PC-9 (cell line): ENCODE results near the gene RPS3. TPM values are rescaled to one million over a fixed set of nuclear protein-coding genes. Genes with fewer than 3 reads are reported as not detected.
A peak's percentile ranks its signal among the peaks of the same experiment; 100 is the strongest.

Experiments used
- BruUV-seq: library from RNA; stranded (reverse); fragments of 400-500 nt; replicated peaks from 2 replicates; lab custom pipeline; 2021; lab: Mats Ljungman, UMichigan
- CTCF ChIA-PET: fragments of 300-600 bp; sonication (Branson Sonifier 250); formaldehyde crosslinking; loops from one replicate; lab custom pipeline; 2022; ENCODE audit warnings: antibody characterized with exemption; lab: Charles Lee
- POLR2A ChIA-PET: fragments of 300-600 bp; sonication (Branson Sonifier 250); formaldehyde crosslinking; loops from one replicate; lab custom pipeline; 2022; ENCODE audit warnings: antibody characterized with exemption; ENCODE audit not compliant: unreplicated experiment; lab: Charles Lee
- DNase-seq, 2 experiments: peaks; one replicate each; pipeline versions ENCODE4 v3.0.0 to v3.0.0-alpha.2; 2015 to 2022; ENCODE audit warnings: mixed read lengths in 1 of 2
- H2AFZ ChIP-seq: fragments of 200-600 bp; sonication (generic); 2 replicates; pipeline ENCODE4 v1.8.1; 2017; ENCODE audit warnings: antibody characterized with exemption
- H3F3A ChIP-seq: fragments of 200-600 bp; sonication (generic); 2 replicates; pipeline ENCODE4 v1.8.1; 2017; ENCODE audit warnings: antibody characterized with exemption, mild to moderate bottlenecking, low read depth; ENCODE audit not compliant: insufficient read depth
- H3K27ac ChIP-seq: fragments of 200-600 bp; sonication (generic); 2 replicates; pipeline ENCODE4 v1.6.1; 2016; ENCODE audit warnings: mixed run types
- H3K27me3 ChIP-seq: fragments of 200-600 bp; sonication (generic); 2 replicates; pipeline ENCODE4 v1.6.1; 2016; ENCODE audit warnings: low read depth, mixed run types; ENCODE audit not compliant: insufficient read depth
- H3K36me3 ChIP-seq: fragments of 200-600 bp; sonication (generic); 2 replicates; pipeline ENCODE4 v1.6.1; 2016; ENCODE audit warnings: low read depth, mixed run types
- H3K4me1 ChIP-seq: fragments of 200-600 bp; sonication (generic); replicated peaks from 2 replicates; pipeline ENCODE4 v1.6.1; 2016; ENCODE audit warnings: mixed run types; ENCODE audit not compliant: insufficient read depth
- H3K4me2 ChIP-seq: fragments of 200-600 bp; sonication (generic); 2 replicates; pipeline ENCODE4 v1.6.1; 2017; ENCODE audit warnings: mixed run types
- H3K4me3 ChIP-seq: fragments of 200-600 bp; sonication (generic); 2 replicates; pipeline ENCODE4 v1.6.1; 2016; ENCODE audit warnings: mixed run types
- H3K79me2 ChIP-seq: fragments of 200-600 bp; sonication (generic); 2 replicates; pipeline ENCODE4 v1.6.1; 2017; ENCODE audit warnings: low read depth, mixed run types
- H3K9me2 ChIP-seq: fragments of 200-600 bp; sonication (generic); 2 replicates; pipeline ENCODE4 v1.8.1; 2017; ENCODE audit warnings: mild to moderate bottlenecking; ENCODE audit not compliant: insufficient read depth
- H3K9me3 ChIP-seq: fragments of 200-600 bp; sonication (generic); 2 replicates; pipeline ENCODE4 v1.8.1; 2016; ENCODE audit warnings: low read depth; ENCODE audit not compliant: insufficient read depth
- H4K20me1 ChIP-seq: fragments of 200-600 bp; sonication (generic); 2 replicates; pipeline ENCODE4 v1.8.1; 2017; ENCODE audit not compliant: insufficient read depth
- CTCF ChIP-seq: fragments of 200-600 bp; sonication (generic); conservative IDR thresholded peaks from 2 replicates; pipeline ENCODE4 v1.6.1; 2017; ENCODE audit warnings: mixed run types, antibody characterized with exemption, mild to moderate bottlenecking, moderate library complexity
- EZH2 ChIP-seq: fragments of 200-600 bp; sonication (generic); IDR thresholded peaks from 2 replicates; pipeline ENCODE4 v1.8.0; 2017; ENCODE audit warnings: antibody characterized with exemption, low read depth
- intact Hi-C: fragments of 100-400 bp; cut with micrococcal nuclease; formaldehyde crosslinking; loops from one replicate; pipeline ENCODE4 v1.10.0; 2022; ENCODE audit not compliant: unreplicated experiment
- total RNA-seq: library from RNA; stranded (reverse); gene quantifications from 2 replicates; pipeline ENCODE4 v1.2.3, GENCODE V29; 2021

Gene RPS3
- total RNA-seq, 1 experiment from 2014 or later, result 4,011 TPM

GRCh38 chr11:75429641-75429901 lies 30.3 kb downstream of the RPS3 start:
- H3F3A ChIP-seq, result peaks cover 30% of the 10 kb centered on the region
- DNase-seq, result no peak
- H3K4me3 ChIP-seq, result peak overlapping the region; percentile 57; the same call in 1 of the 2 replicates
- H3K9me2 ChIP-seq, result no peaks in the 10 kb centered on the region
- H2AFZ ChIP-seq, result no peak overlapping the region
- peaks cover 21% of the 10 kb centered on the region for H3K4me1 ChIP-seq
- H3K4me2 ChIP-seq, result peak overlapping the region; percentile 84
- no peaks in the 10 kb centered on the region for H3K36me3 ChIP-seq
- ChIA-PET POLR2A (interaction anchor here (0.6 kb wide), 1 partner anchor 29 kb away, joined by 4 read pairs; no protein-coding TSS in a partner anchor), CTCF (interaction anchor here (0.6 kb wide), 1 partner anchor 12 kb away, joined by 4 read pairs; no protein-coding TSS in a partner anchor)
- no peaks in the 10 kb centered on the region for H3K9me3 ChIP-seq
- BruUV-seq, result no TSS peak
- H3K79me2 ChIP-seq, result no peaks in the 10 kb centered on the region
- no peaks in the 10 kb centered on the region for H3K27me3 ChIP-seq
- intact Hi-C loops, result no loop called here
- TF ChIP-seq EZH2 (no peak), CTCF (no peak)
- no peaks in the 10 kb centered on the region for H4K20me1 ChIP-seq
- H3K27ac ChIP-seq, result no peak overlapping the region

GRCh38 chr11:75429902-75430713 lies 30.8 kb downstream of the RPS3 start:
- no peaks in the 10 kb centered on the region for H3K36me3 ChIP-seq
- peak overlapping the region; percentile 84 for H3K4me2 ChIP-seq
- H3K9me2 ChIP-seq, result no peaks in the 10 kb centered on the region
- H3K27ac ChIP-seq, result no peak overlapping the region; the same call in 1 of the 2 replicates
- no TSS peak for BruUV-seq
- POLR2A ChIA-PET, result interaction anchor here (0.6 to 0.7 kb wide), 2 partner anchors 29 to 30 kb away, joined by 4 to 6 read pairs; no protein-coding TSS in a partner anchor
- DNase-seq, result peak in 1 of 2 experiments; percentile 88
- peaks cover 21% of the 10 kb centered on the region for H3K4me1 ChIP-seq
- intact Hi-C loops, result no loop called here
- H3K4me3 ChIP-seq, result peak overlapping the region; percentile 57
- TF ChIP-seq EZH2, result no peak
- TF ChIP-seq CTCF, result no peak
- peak overlapping the region; percentile 84 for H2AFZ ChIP-seq
- H4K20me1 ChIP-seq, result no peaks in the 10 kb centered on the region
- CTCF ChIA-PET, result interaction anchor here (0.6 kb wide), 3 partner anchors 12 to 302 kb away, joined by 3 to 5 read pairs (median 4); no protein-coding TSS in a partner anchor
- no peaks in the 10 kb centered on the region for H3K9me3 ChIP-seq
- H3K27me3 ChIP-seq, result no peaks in the 10 kb centered on the region
- H3F3A ChIP-seq, result peaks cover 26% of the 10 kb centered on the region
- no peaks in the 10 kb centered on the region for H3K79me2 ChIP-seq

GRCh38 chr11:75430714-75431532 lies 31.6 kb downstream of the RPS3 start:
- TF ChIP-seq CTCF (no peak), EZH2 (no peak)
- peak overlapping the region; percentile 57 for H3K4me3 ChIP-seq
- H3K27me3 ChIP-seq, result no peaks in the 10 kb centered on the region
- no peaks in the 10 kb centered on the region for H3K79me2 ChIP-seq
- no TSS peak for BruUV-seq
- ChIA-PET CTCF (interaction anchor here (0.6 kb wide), 2 partner anchors 102 to 303 kb away, joined by 3 to 5 read pairs; no protein-coding TSS in a partner anchor), POLR2A (interaction anchor here (0.5 to 0.7 kb wide), 4 partner anchors 30 to 287 kb away, joined by 3 to 6 read pairs (median 4); partner anchors contain the start of gene MOGAT2)
- no peaks in the 10 kb centered on the region for H3K36me3 ChIP-seq
- H3K9me2 ChIP-seq, result no peaks in the 10 kb centered on the region
- no peaks in the 10 kb centered on the region for H3K9me3 ChIP-seq
- peak overlapping the region; percentile 84 for H3K4me2 ChIP-seq
- H2AFZ ChIP-seq, result peak overlapping the region; percentile 84
- intact Hi-C loops, result no loop called here
- H3F3A ChIP-seq, result peaks cover 26% of the 10 kb centered on the region
- H3K4me1 ChIP-seq, result peaks cover 21% of the 10 kb centered on the region
- H3K27ac ChIP-seq, result no peak overlapping the region
- H4K20me1 ChIP-seq, result no peaks in the 10 kb centered on the region
- no peak for DNase-seq
